SH-SY5Y (cell line): ENCODE results near the gene EOLA1.

Source experiments
- GATA2 ChIP-seq: IDR thresholded peaks from 2 replicates; pipeline ENCODE4 v1.6.1; 2011; ENCODE audit warnings: mild to moderate bottlenecking, low read depth, low read length
- GATA3 ChIP-seq: IDR thresholded peaks from 2 replicates; pipeline ENCODE4 v1.6.1; 2011; ENCODE audit warnings: low read depth, mild to moderate bottlenecking, low read length, moderate library complexity

The EOLA1 gene

GRCh38 chrX:149505671-149506070 is 35.1 kb upstream of the EOLA1 start:
- no peak for TF ChIP-seq GATA3
- no peak for TF ChIP-seq GATA2

- TF ChIP-seq GATA3 = no peak
- no peak for TF ChIP-seq GATA2
Observed at GRCh38 chrX:149506349-149506748, 34.5 kb upstream of the EOLA1 start.

GRCh38 chrX:149508467-149508866 is 32.3 kb upstream of the EOLA1 start:
- TF ChIP-seq GATA2 = no peak
- TF ChIP-seq GATA3 = no peak

- TF ChIP-seq GATA2 = no peak
- no peak for TF ChIP-seq GATA3
Observed at GRCh38 chrX:149510386-149510785, 30.4 kb upstream of the EOLA1 start.

GRCh38 chrX:149511081-149511480 is 29.7 kb upstream of the EOLA1 start:
- no peak for TF ChIP-seq GATA2
- TF ChIP-seq GATA3 = no peak

- TF ChIP-seq GATA3 (no peak), GATA2 (no peak)
Observed at GRCh38 chrX:149512225-149512885, 28.5 kb upstream of the EOLA1 start.

GRCh38 chrX:149513825-149514428 is 26.9 kb upstream of the EOLA1 start:
- TF ChIP-seq GATA2 = no peak
- TF ChIP-seq GATA3 = no peak

GRCh38 chrX:149515954-149516602 is 24.7 kb upstream of the EOLA1 start:
- no peak for TF ChIP-seq GATA3
- no peak for TF ChIP-seq GATA2

- TF ChIP-seq GATA2 (no peak), GATA3 (no peak)
Observed at GRCh38 chrX:149516604-149517003, 24.2 kb upstream of the EOLA1 start.

- no peak for TF ChIP-seq GATA3
- TF ChIP-seq GATA2 = no peak
Observed at GRCh38 chrX:149517308-149517707, 23.5 kb upstream of the EOLA1 start.

GRCh38 chrX:149518236-149518635 is 22.6 kb upstream of the EOLA1 start:
- TF ChIP-seq GATA2 (no peak), GATA3 (no peak)

- TF ChIP-seq GATA3 (no peak), GATA2 (peak; percentile 75)
Observed at GRCh38 chrX:149521438-149521837, 19.4 kb upstream of the EOLA1 start.

- TF ChIP-seq GATA2 (no peak), GATA3 (no peak)
Observed at GRCh38 chrX:149522916-149523315, 17.9 kb upstream of the EOLA1 start.

GRCh38 chrX:149525389-149525788 is 15.4 kb upstream of the EOLA1 start:
- 0 out of 2 replicates have a peak, but pooled peaks have one; percentile 16 for TF ChIP-seq GATA2

- TF ChIP-seq GATA3 (no peak), GATA2 (no peak)
Observed at GRCh38 chrX:149527705-149528104, 13.1 kb upstream of the EOLA1 start.

- TF ChIP-seq GATA2 (no peak), GATA3 (no peak)
Observed at GRCh38 chrX:149528381-149528780, 12.4 kb upstream of the EOLA1 start.
